ENCODE measurements around the gene PSMA2. TPM values are rescaled to one million over a fixed set of nuclear protein-coding genes. Genes with fewer than 3 reads are reported as not detected.

PSMA2 gene
- polyA plus RNA-seq, 1 of the 3 experiments (the other 2 are of a cell fraction): 101 TPM

- H3K9ac ChIP-seq: peak overlapping the region; percentile 93
- H3K27me3 ChIP-seq (ENCODE audit: insufficient read depth): no peaks in the 10 kb centered on the region
- TF ChIP-seq IRF3 (IDR thresholded peaks at IDR 0.05; ENCODE audit: low read depth, low read length): no peak
- TF ChIP-seq ELF1 (IDR thresholded peaks at IDR 0.05): no peak
- no peak for TF ChIP-seq CHD2 (IDR thresholded peaks at IDR 0.05; ENCODE audit: low read length, partially characterized antibody)
- no peak for TF ChIP-seq RFX5 (IDR thresholded peaks at IDR 0.05; ENCODE audit: low read length)
- TF ChIP-seq SMC3 (IDR thresholded peaks at IDR 0.05; ENCODE audit: low read depth, low read length): no peak
- TF ChIP-seq USF2 (IDR thresholded peaks at IDR 0.05; ENCODE audit: borderline replicate concordance, low read depth, low read length): no peak
- no peak for TF ChIP-seq EZH2phosphoT487 (IDR thresholded peaks at IDR 0.05; ENCODE audit: borderline replicate concordance, low read depth)
- no peaks in the 10 kb centered on the region for H3K9me3 ChIP-seq
- peak overlapping the region; percentile 81 for H3K4me2 ChIP-seq
- no peak for DNase-seq
- H4K20me1 ChIP-seq (ENCODE audit: insufficient read depth): peaks cover 29% of the 10 kb centered on the region
- H3K9me2 ChIP-seq: no peaks in the 10 kb centered on the region
- no peak overlapping the region; a peak in 1 of 4 replicates for H3K27ac ChIP-seq (ENCODE audit: low read depth in 2 of 2, low read length in 1 of 2)
- POLR2A ChIA-PET: interaction anchor here (1.8 kb wide), 1 partner anchor 9 kb away, joined by 4 read pairs; no protein-coding TSS in a partner anchor
- peaks cover 0 to 19% of the 10 kb centered on the region in 2 experiments; a peak in 2 of 4 replicates for H3K4me1 ChIP-seq (ENCODE audit: control insufficient read depth in 1 of 2, insufficient read depth in 2 of 2, low read depth in 1 of 2, low read length in 1 of 2)
- no peaks in the 10 kb centered on the region for H3F3A ChIP-seq (replicated peaks; ENCODE audit: insufficient read depth)
- peaks cover 82% of the 10 kb centered on the region for H3K79me2 ChIP-seq (ENCODE audit: insufficient read depth)
- peak overlapping the region; percentile 97 to 99 for H3K4me3 ChIP-seq (ENCODE audit: low read depth in 2 of 2, low read length in 1 of 2)
- peaks cover 33 to 34% of the 10 kb centered on the region in 2 experiments for H3K36me3 ChIP-seq (replicated peaks in 1 of 2; ENCODE audit: control insufficient read depth in 1 of 2, insufficient read depth in 2 of 2, low read length in 1 of 2)
- 6% methylated on average over 5 of the region's 5 CpGs for WGBS (ENCODE audit: low lambda C conversion rate)
- CTCF ChIA-PET: interaction anchor here (1.3 to 7.8 kb wide), 5 partner anchors 11 to 44 kb away, joined by 4 to 81 read pairs (median 5); partner anchors contain the start of gene C7orf25
- H2AFZ ChIP-seq (ENCODE audit: low read depth): 0 out of 2 replicates have a peak overlapping the region, but pooled peaks have one; percentile 90
Observed at GRCh38 chr7:42930889-42931288, 1.1 kb downstream of the PSMA2 start.

GRCh38 chr7:42929449-42929848 is 2.5 kb downstream of the PSMA2 start:
- Histone ChIP-seq H3K9me3 (no peaks in the 10 kb centered on the region), H3K4me2 (peak overlapping the region; percentile 81), H4K20me1 (ENCODE audit: insufficient read depth) (peaks cover 29% of the 10 kb centered on the region), H3K4me1 (ENCODE audit: control insufficient read depth in 1 of 2, insufficient read depth in 2 of 2, low read depth in 1 of 2, low read length in 1 of 2) (peaks cover 0 to 19% of the 10 kb centered on the region in 2 experiments; a peak in 2 of 4 replicates), H3K79me2 (ENCODE audit: insufficient read depth) (peaks cover 74% of the 10 kb centered on the region), H3K9ac (no peak overlapping the region), H2AFZ (ENCODE audit: low read depth) (no peak overlapping the region), H3K27ac (ENCODE audit: low read depth in 2 of 2, low read length in 1 of 2) (no peak overlapping the region), H3K4me3 (ENCODE audit: low read depth in 2 of 2, low read length in 1 of 2) (no peak overlapping the region), H3K9me2 (no peaks in the 10 kb centered on the region), H3K36me3 (replicated peaks in 1 of 2; ENCODE audit: control insufficient read depth in 1 of 2, insufficient read depth in 2 of 2, low read length in 1 of 2) (peaks cover 33 to 34% of the 10 kb centered on the region in 2 experiments), H3F3A (replicated peaks; ENCODE audit: insufficient read depth) (peaks cover 3% of the 10 kb centered on the region), H3K27me3 (ENCODE audit: insufficient read depth) (no peaks in the 10 kb centered on the region)
- WGBS (ENCODE audit: low lambda C conversion rate): 67% methylated on average over 3 of the region's 3 CpGs
- no peak for DNase-seq
- ChIA-PET CTCF (interaction anchor here (0.9 to 7.8 kb wide), 8 partner anchors 10 to 179 kb away, joined by 3 to 81 read pairs (median 4); no protein-coding TSS in a partner anchor), POLR2A (no interaction called here)
- TF ChIP-seq RAD21 (IDR thresholded peaks at IDR 0.05; ENCODE audit: low read length): no peak
- no peak for TF ChIP-seq SMC3 (IDR thresholded peaks at IDR 0.05; ENCODE audit: low read depth, low read length)
- TF ChIP-seq USF2 (IDR thresholded peaks at IDR 0.05; ENCODE audit: borderline replicate concordance, low read depth, low read length): no peak
- no peak for TF ChIP-seq NFIC (IDR thresholded peaks at IDR 0.05; ENCODE audit: borderline replicate concordance)
- no peak for TF ChIP-seq GABPA (IDR thresholded peaks at IDR 0.05; ENCODE audit: low read depth)
- no peak for TF ChIP-seq TCF12 (IDR thresholded peaks at IDR 0.05)
- TF ChIP-seq CHD2 (IDR thresholded peaks at IDR 0.05; ENCODE audit: low read length, partially characterized antibody): no peak
- TF ChIP-seq GATA2 (CRISPR knock-in tag; IDR thresholded peaks at IDR 0.05): no peak
- TF ChIP-seq TEAD4 (IDR thresholded peaks at IDR 0.05; ENCODE audit: borderline replicate concordance, insufficient read depth): no peak
- no peak for TF ChIP-seq ZBTB33 (IDR thresholded peaks at IDR 0.05; ENCODE audit: borderline replicate concordance, low read depth)
- TF ChIP-seq RFX5 (IDR thresholded peaks at IDR 0.05; ENCODE audit: low read length): no peak
- TF ChIP-seq MXI1 (IDR thresholded peaks at IDR 0.05; ENCODE audit: low read depth, low read length): no peak
- TF ChIP-seq EZH2phosphoT487 (IDR thresholded peaks at IDR 0.05; ENCODE audit: borderline replicate concordance, low read depth): no peak
- no peak for TF ChIP-seq SIN3A (IDR thresholded peaks at IDR 0.05; ENCODE audit: borderline replicate concordance, low read depth, low read length)
- TF ChIP-seq FOXJ3 (CRISPR knock-in tag; IDR thresholded peaks at IDR 0.05): no peak
- TF ChIP-seq USF1 (IDR thresholded peaks at IDR 0.05; ENCODE audit: borderline replicate concordance, low read depth): no peak
- TF ChIP-seq FOXM1 (IDR thresholded peaks at IDR 0.05; ENCODE audit: low read depth): no peak
- no peak for TF ChIP-seq IRF3 (IDR thresholded peaks at IDR 0.05; ENCODE audit: low read depth, low read length)

All from SK-N-SH (cell line).